HCT116 (cell line): Measurements from ENCODE around the gene ADRA1B. TPM values are rescaled to one million over a fixed set of nuclear protein-coding genes. Genes with fewer than 3 reads are reported as not detected.
A peak's percentile ranks its signal among the peaks of the same experiment; 100 is the strongest.

Source experiments
- ATAC-seq: fragments of 200-7000 bp; cut with Tn5 transposase; 2 replicates; pipeline ENCODE4 v1.9.1; 2020; ENCODE audit warnings: mild to moderate bottlenecking, moderate library complexity
- BruUV-seq: library from RNA; stranded (reverse); fragments of 400-500 nt; replicated peaks from 2 replicates; lab custom pipeline; 2021; lab: Mats Ljungman, UMichigan
- CTCF ChIA-PET: fragments of 300-600 bp; sonication (Branson Sonifier 250); formaldehyde crosslinking; loops from one replicate; lab custom pipeline; 2021; ENCODE audit warnings: antibody characterized with exemption; lab: Charles Lee
- POLR2A ChIA-PET: fragments of 300-600, 350-600 bp; sonication (Branson Sonifier 250); formaldehyde crosslinking; loops from one replicate; lab custom pipeline; 2021; ENCODE audit warnings: antibody characterized with exemption; lab: Charles Lee
- RAD21 ChIA-PET, 2 experiments: fragments of 300-600 bp; sonication (Branson Sonifier 250); formaldehyde crosslinking; loops; one replicate each; lab custom pipeline; 2023; ENCODE audit warnings: low total read pairs in 2 of 2; ENCODE audit not compliant: uncharacterized antibody in 2 of 2, unreplicated experiment in 2 of 2, low non-redundant PET in 1 of 2; lab: Charles Lee
- DNase-seq: peaks from one replicate; pipeline ENCODE4 v3.0.0-alpha.2; 2010; ENCODE audit warnings: low read depth, low spot score
- H2AFZ ChIP-seq: fragments of 200-600 bp; shearing (Covaris generic), sonication (generic); 2 replicates; pipeline ENCODE4 v1.6.1; 2017; ENCODE audit warnings: low read depth, mixed run types, mixed read lengths, antibody characterized with exemption, low read length; ENCODE audit not compliant: poor library complexity, severe bottlenecking
- H3K27ac ChIP-seq: 2 replicates; pipeline ENCODE4 v1.5.1; 2012; ENCODE audit warnings: low read depth, low read length
- H3K27me3 ChIP-seq: fragments of 200-600 bp; sonication (generic); 2 replicates; pipeline ENCODE4 v1.6.1; 2016; ENCODE audit warnings: mixed run types, low read length, mixed read lengths; ENCODE audit not compliant: insufficient read depth
- H3K36me3 ChIP-seq, 2 experiments: fragments of 200-500 bp in 1 of 2; fragments of 200-600 bp in 1 of 2; sonication (Bioruptor generic) in 1 of 2; sonication (generic) in 1 of 2; 2 replicates each; pipeline versions ENCODE4 v1.5.1 to v1.6.1; 2014 to 2016; ENCODE audit warnings: low read length in 2 of 2, inconsistent platforms in 1 of 2, mixed read lengths in 1 of 2, mixed run types in 1 of 2; ENCODE audit not compliant: insufficient read depth in 2 of 2, control insufficient read depth in 1 of 2
- H3K4me1 ChIP-seq, 2 experiments: fragments of 200-600 bp in 1 of 2; sonication (generic) in 1 of 2; 2 replicates each; pipeline versions ENCODE4 v1.5.1 to v1.6.1; 2012 to 2017; ENCODE audit warnings: low read length in 2 of 2, inconsistent platforms in 1 of 2, mild to moderate bottlenecking in 1 of 2, mixed read lengths in 1 of 2, mixed run types in 1 of 2, moderate library complexity in 1 of 2; ENCODE audit not compliant: insufficient read depth in 2 of 2, control insufficient read depth in 1 of 2
- H3K4me2 ChIP-seq: fragments of 200-600 bp; sonication (generic); 2 replicates; pipeline ENCODE4 v1.6.1; 2017; ENCODE audit warnings: mixed run types, low read length, mixed read lengths
- H3K4me3 ChIP-seq, 2 experiments: fragments of 200-600 bp in 1 of 2; sonication (generic) in 1 of 2; replicated peaks in 1 of 2; 2 replicates each; pipeline ENCODE4 v1.5.1; 2011 to 2016; ENCODE audit warnings: low read length in 2 of 2, control low read depth in 1 of 2, low read depth in 1 of 2, mild to moderate bottlenecking in 1 of 2, mixed read lengths in 1 of 2, mixed run types in 1 of 2
- H3K79me2 ChIP-seq: fragments of 200-600 bp; sonication (generic); 2 replicates; pipeline ENCODE4 v1.6.1; 2017; ENCODE audit warnings: mild to moderate bottlenecking, mixed run types, low read length, moderate library complexity, mixed read lengths; ENCODE audit not compliant: insufficient read depth
- H3K9ac ChIP-seq: fragments of 200-600 bp; sonication (generic); 2 replicates; pipeline ENCODE4 v1.6.1; 2016; ENCODE audit warnings: low read length, mixed read lengths
- H3K9me2 ChIP-seq: fragments of 200-600 bp; sonication (generic), shearing (Covaris generic); 2 replicates; pipeline ENCODE4 v1.6.1; 2017; ENCODE audit warnings: mixed run types, mild to moderate bottlenecking, moderate library complexity; ENCODE audit not compliant: insufficient read depth
- H3K9me3 ChIP-seq, 2 experiments: fragments of 200-500 bp in 1 of 2; fragments of 200-600 bp in 1 of 2; sonication (Bioruptor generic) in 1 of 2; sonication (generic) in 1 of 2; 2 replicates each; pipeline ENCODE4 v1.6.1; 2014 to 2017; ENCODE audit warnings: low read length in 2 of 2, mixed read lengths in 2 of 2, inconsistent platforms in 1 of 2, low read depth in 1 of 2, mild to moderate bottlenecking in 1 of 2, mixed run types in 1 of 2, moderate library complexity in 1 of 2; ENCODE audit not compliant: control insufficient read depth in 1 of 2, insufficient read depth in 1 of 2
- H4K20me1 ChIP-seq: fragments of 200-600 bp; sonication (generic), shearing (Covaris generic); 2 replicates; pipeline ENCODE4 v1.6.1; 2017; ENCODE audit warnings: mixed run types, mild to moderate bottlenecking, moderate library complexity; ENCODE audit not compliant: insufficient read depth
- CEBPB ChIP-seq: IDR thresholded peaks from 2 replicates; pipeline ENCODE4 v1.6.1; 2012; ENCODE audit warnings: low read depth
- ELF1 ChIP-seq: IDR thresholded peaks from 2 replicates; pipeline ENCODE4 v1.6.1; 2012; ENCODE audit warnings: low read depth, borderline replicate concordance
- POLR2A ChIP-seq: IDR thresholded peaks from 2 replicates; pipeline ENCODE4 v1.7.0; 2011; ENCODE audit warnings: borderline replicate concordance; ENCODE audit not compliant: insufficient read depth, insufficient read length; ENCODE audit errors: extremely low read depth
- RAD21 ChIP-seq: IDR thresholded peaks from 2 replicates; pipeline ENCODE4 v1.6.1; 2012; ENCODE audit warnings: low read depth, mild to moderate bottlenecking
- SP1 ChIP-seq: IDR thresholded peaks from 2 replicates; pipeline ENCODE4 v1.6.1; 2012; ENCODE audit warnings: low read depth
- SRF ChIP-seq: IDR thresholded peaks from 2 replicates; pipeline ENCODE4 v1.6.1; 2012; ENCODE audit warnings: low read depth
- YY1 ChIP-seq: IDR thresholded peaks from 2 replicates; pipeline ENCODE4 v1.6.1; 2011; ENCODE audit warnings: low read length, low read depth, moderate library complexity, mild to moderate bottlenecking; ENCODE audit not compliant: insufficient replicate concordance; ENCODE audit errors: extremely low read depth
- ZBTB33 ChIP-seq: IDR thresholded peaks from 2 replicates; pipeline ENCODE4 v1.6.1; 2011; ENCODE audit warnings: mild to moderate bottlenecking, low read length, moderate library complexity; ENCODE audit not compliant: insufficient replicate concordance; ENCODE audit errors: extremely low read depth
- intact Hi-C: fragments of 100-400 bp; cut with micrococcal nuclease; formaldehyde crosslinking; loops from 2 replicates; pipeline ENCODE4 v1.10.0; 2022
- total RNA-seq: library from RNA; stranded (reverse); gene quantifications from one replicate; pipeline ENCODE4 v1.2.1, GENCODE V29; 2021; ENCODE audit not compliant: unreplicated experiment
- TF ChIP-seq, protein P1 (sequence below): IDR thresholded peaks from 2 replicates; pipeline ENCODE4 v1.6.1; 2012

ADRA1B gene
- total RNA-seq, 1 experiment from 2014 or later: not detected

GRCh38 chr5:159877016-159877415, 39.3 kb upstream of the ADRA1B start (continued):
- TF ChIP-seq ELF1 (no peak), SP1 (no peak), SRF (no peak)
- TF ChIP-seq, protein P1, sequence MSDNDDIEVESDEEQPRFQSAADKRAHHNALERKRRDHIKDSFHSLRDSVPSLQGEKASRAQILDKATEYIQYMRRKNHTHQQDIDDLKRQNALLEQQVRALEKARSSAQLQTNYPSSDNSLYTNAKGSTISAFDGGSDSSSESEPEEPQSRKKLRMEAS: no peak

- no peak overlapping the region for H3K27ac ChIP-seq
Measured at GRCh38 chr5:159877894-159878448, 38.3 kb upstream of the ADRA1B start.

More at GRCh38 chr5:159877894-159878448, 38.3 kb upstream of the ADRA1B start:
- no peak overlapping the region for H3K4me2 ChIP-seq
- no peak for TF ChIP-seq POLR2A
- no peak for TF ChIP-seq ELF1
- TF ChIP-seq YY1: no peak
- no peak for TF ChIP-seq RAD21
- TF ChIP-seq, protein P1: no peak
- no peak for TF ChIP-seq ZBTB33
- TF ChIP-seq CEBPB: no peak
- intact Hi-C loops: no loop called here
- H4K20me1 ChIP-seq: no peaks in the 10 kb centered on the region
- no peaks in the 10 kb centered on the region for H3K9me3 ChIP-seq
- no peaks in the 10 kb centered on the region for H3K36me3 ChIP-seq
- no peak overlapping the region for H3K4me3 ChIP-seq
- RAD21 ChIA-PET: no interaction called here
- no peaks in the 10 kb centered on the region for H3K9me2 ChIP-seq
- DNase-seq (no peak), ATAC-seq (no peak)
- POLR2A ChIA-PET: no interaction called here
- H3K27me3 ChIP-seq: no peaks in the 10 kb centered on the region
- no TSS peak for BruUV-seq
- peaks cover 5 to 28% of the 10 kb centered on the region in 2 experiments for H3K4me1 ChIP-seq
- no peak overlapping the region for H3K9ac ChIP-seq
- CTCF ChIA-PET: no interaction called here
- no peaks in the 10 kb centered on the region for H3K79me2 ChIP-seq
- H2AFZ ChIP-seq: peak overlapping the region; percentile 94
